Calu3 (cell line): ENCODE measurements around the gene EIF2B4. TPM values are rescaled to one million over a fixed set of nuclear protein-coding genes. Genes with fewer than 3 reads are reported as not detected.
A peak's percentile ranks its signal among the peaks of the same experiment; 100 is the strongest.

Experiments
- BruUV-seq: library from RNA; stranded (reverse); fragments of 400-500 nt; replicated peaks from 2 replicates; lab custom pipeline; 2021; lab: Mats Ljungman, UMichigan
- CTCF ChIA-PET: fragments of 300-600 bp; sonication (Branson Sonifier 250); formaldehyde crosslinking; loops from one replicate; lab custom pipeline; 2022; ENCODE audit warnings: antibody characterized with exemption; lab: Charles Lee
- DNase-seq: peaks from one replicate; pipeline ENCODE4 v3.0.0; 2022
- H3K27ac Mint-ChIP-seq: one replicate; pipeline ENCODE4 v1.8.0; 2022; ENCODE audit warnings: mixed read lengths; ENCODE audit not compliant: unreplicated experiment
- H3K27me3 Mint-ChIP-seq: one replicate; pipeline ENCODE4 v1.8.0; 2022; ENCODE audit warnings: mixed read lengths; ENCODE audit not compliant: unreplicated experiment
- H3K36me3 Mint-ChIP-seq: one replicate; pipeline ENCODE4 v1.8.0; 2022; ENCODE audit warnings: mild to moderate bottlenecking, moderate library complexity, mixed read lengths; ENCODE audit not compliant: insufficient read depth, unreplicated experiment
- H3K4me1 Mint-ChIP-seq: one replicate; pipeline ENCODE4 v1.8.0; 2022; ENCODE audit warnings: mild to moderate bottlenecking, low read depth, mixed read lengths; ENCODE audit not compliant: unreplicated experiment
- H3K4me3 Mint-ChIP-seq: one replicate; pipeline ENCODE4 v1.8.0; 2022; ENCODE audit warnings: mild to moderate bottlenecking, low read depth, moderate library complexity, mixed read lengths; ENCODE audit not compliant: unreplicated experiment
- H3K9me3 Mint-ChIP-seq: one replicate; pipeline ENCODE4 v1.8.0; 2022; ENCODE audit warnings: low read depth, mixed read lengths; ENCODE audit not compliant: unreplicated experiment
- intact Hi-C: fragments of 100-400 bp; cut with micrococcal nuclease; formaldehyde crosslinking; loops from one replicate; pipeline ENCODE4 v1.10.0; 2022; ENCODE audit not compliant: unreplicated experiment
- total RNA-seq: library from RNA; stranded (reverse); gene quantifications from 2 replicates; pipeline ENCODE4 v1.2.3, GENCODE V29; 2022
- TF ChIP-seq, protein P1 (sequence below): fragments of 200-600 bp; IDR thresholded peaks from one replicate; pipeline ENCODE4 v1.8.0; 2022; ENCODE audit warnings: antibody characterized with exemption; ENCODE audit not compliant: unreplicated experiment

EIF2B4 gene
- total RNA-seq, 1 experiment from 2014 or later: 43.7 TPM

DNA sequence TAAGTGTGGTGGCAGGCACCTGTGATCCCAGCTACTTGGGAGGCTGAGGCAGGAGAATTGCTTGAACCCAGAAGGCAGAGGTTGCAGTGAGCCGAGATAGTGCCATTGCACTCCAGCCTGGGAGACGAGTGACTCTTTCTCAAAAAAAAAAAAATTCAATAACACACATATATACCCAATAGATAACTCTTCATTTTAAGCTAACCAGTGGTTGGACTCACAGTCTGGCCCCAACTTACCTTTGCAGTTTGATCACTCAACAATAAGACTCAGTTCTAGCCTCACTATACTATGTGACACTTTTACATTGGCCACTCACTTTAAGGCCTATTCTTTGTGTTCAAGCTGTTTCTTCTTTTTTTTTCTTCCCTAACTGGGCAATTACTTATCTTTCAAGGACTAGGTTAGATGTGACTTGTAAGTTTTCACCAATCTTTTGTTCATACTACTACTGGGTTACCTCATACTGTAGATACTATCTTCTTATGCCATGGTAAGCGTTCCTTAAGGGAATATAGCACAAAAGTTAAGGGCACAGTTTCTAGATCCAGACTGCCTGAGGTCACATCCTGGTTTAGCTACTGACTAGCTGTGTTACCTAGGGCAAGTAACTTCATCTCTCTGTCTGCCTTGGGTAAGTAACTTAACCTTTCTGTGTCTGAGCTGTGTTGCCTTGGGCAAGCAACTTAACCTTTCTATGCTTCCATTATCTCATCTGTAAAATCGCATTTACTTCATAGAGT lies 7.3 kb downstream of the EIF2B4 start:
- no peaks in the 10 kb centered on the region for H3K27me3 Mint-ChIP-seq
- H3K4me1 Mint-ChIP-seq: peaks cover 11% of the 10 kb centered on the region
- H3K36me3 Mint-ChIP-seq: peaks cover 47% of the 10 kb centered on the region
- H3K27ac Mint-ChIP-seq: no peak overlapping the region
- intact Hi-C loops: no loop called here
- no peak for DNase-seq
- no TSS peak for BruUV-seq
- CTCF ChIA-PET: no interaction called here
- TF ChIP-seq, protein P1, sequence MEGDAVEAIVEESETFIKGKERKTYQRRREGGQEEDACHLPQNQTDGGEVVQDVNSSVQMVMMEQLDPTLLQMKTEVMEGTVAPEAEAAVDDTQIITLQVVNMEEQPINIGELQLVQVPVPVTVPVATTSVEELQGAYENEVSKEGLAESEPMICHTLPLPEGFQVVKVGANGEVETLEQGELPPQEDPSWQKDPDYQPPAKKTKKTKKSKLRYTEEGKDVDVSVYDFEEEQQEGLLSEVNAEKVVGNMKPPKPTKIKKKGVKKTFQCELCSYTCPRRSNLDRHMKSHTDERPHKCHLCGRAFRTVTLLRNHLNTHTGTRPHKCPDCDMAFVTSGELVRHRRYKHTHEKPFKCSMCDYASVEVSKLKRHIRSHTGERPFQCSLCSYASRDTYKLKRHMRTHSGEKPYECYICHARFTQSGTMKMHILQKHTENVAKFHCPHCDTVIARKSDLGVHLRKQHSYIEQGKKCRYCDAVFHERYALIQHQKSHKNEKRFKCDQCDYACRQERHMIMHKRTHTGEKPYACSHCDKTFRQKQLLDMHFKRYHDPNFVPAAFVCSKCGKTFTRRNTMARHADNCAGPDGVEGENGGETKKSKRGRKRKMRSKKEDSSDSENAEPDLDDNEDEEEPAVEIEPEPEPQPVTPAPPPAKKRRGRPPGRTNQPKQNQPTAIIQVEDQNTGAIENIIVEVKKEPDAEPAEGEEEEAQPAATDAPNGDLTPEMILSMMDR: no peak
- peaks cover 2% of the 10 kb centered on the region for H3K9me3 Mint-ChIP-seq
- no peak overlapping the region for H3K4me3 Mint-ChIP-seq

DNA sequence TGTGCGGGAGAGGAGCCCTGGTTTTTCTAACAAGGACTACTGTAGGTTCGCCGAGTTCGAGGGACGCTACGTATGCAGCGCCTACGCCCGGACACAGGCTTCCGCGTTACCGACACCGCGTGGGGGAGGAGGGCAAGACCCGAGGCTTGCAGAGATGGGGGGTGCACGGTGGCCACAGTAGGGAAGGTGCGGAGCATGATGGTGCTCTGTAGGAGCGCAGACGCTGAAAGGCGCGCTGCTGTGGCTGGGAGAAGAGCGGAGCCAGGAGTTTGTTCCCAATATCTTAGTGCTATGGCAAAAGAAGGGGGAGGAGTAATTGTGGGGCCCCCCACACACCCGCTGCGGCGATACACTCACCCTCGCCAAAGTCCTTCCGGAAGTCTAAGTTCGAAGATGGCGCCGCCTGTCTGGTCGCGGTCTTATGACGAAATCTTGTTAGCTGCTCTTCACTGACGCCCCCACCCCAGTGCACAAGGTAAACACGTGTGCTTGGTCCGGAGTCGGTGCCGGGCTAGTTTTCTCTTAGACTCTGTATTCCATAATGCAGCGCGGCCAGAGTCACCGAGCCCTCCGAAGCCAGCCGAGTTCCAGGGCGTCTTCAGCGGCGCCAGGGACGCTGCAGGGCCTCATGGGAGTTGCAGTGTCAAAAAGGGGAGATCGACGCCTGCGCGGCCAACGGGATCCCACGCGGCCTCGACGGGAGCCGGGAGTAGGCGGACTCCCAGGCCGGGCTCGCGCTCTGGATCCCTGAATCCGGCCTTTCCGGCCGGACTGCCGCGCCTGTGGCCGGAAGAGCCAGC lies 13.6 kb downstream of the EIF2B4 start, which contains the start of gene GTF3C2:
GTF3C2 (minus strand) TSS at position 383 of the 800 bp plus-strand sequence. CDS start 13,210 bp downstream, outside the sequence.
- DNase-seq: peak; percentile 94
- H3K9me3 Mint-ChIP-seq: peaks cover 2% of the 10 kb centered on the region
- peak within 1 kb of the TSS; percentile 96 for H3K27ac Mint-ChIP-seq
- peaks cover 32% of the 10 kb centered on the region for H3K4me1 Mint-ChIP-seq
- peaks cover 51% of the 10 kb centered on the region for H3K36me3 Mint-ChIP-seq
- CTCF ChIA-PET: interaction anchor here (1.0 kb wide), 1 partner anchor 36 kb away, joined by 3 read pairs; no protein-coding TSS in a partner anchor
- H3K4me3 Mint-ChIP-seq: peak within 1 kb of the TSS; percentile 92
- intact Hi-C loops: loop anchor here (5.0 kb wide), 1 partner anchor 34 kb away; the partner anchor contains the start of gene MPV17
- TF ChIP-seq, protein P1: no peak
- BruUV-seq: no TSS peak
- H3K27me3 Mint-ChIP-seq: no peaks in the 10 kb centered on the region

- CTCF ChIA-PET: no interaction called here
- intact Hi-C loops: loop anchor here (5.0 kb wide), 1 partner anchor 34 kb away; the partner anchor contains the start of gene MPV17
- TSS peak; percentile 61 for BruUV-seq
- Mint-ChIP-seq H3K4me3 (peak overlapping the region; percentile 92), H3K4me1 (peaks cover 33% of the 10 kb centered on the region), H3K27ac (peak overlapping the region; percentile 96), H3K27me3 (no peaks in the 10 kb centered on the region), H3K36me3 (peaks cover 49% of the 10 kb centered on the region), H3K9me3 (peaks cover 2% of the 10 kb centered on the region)
- TF ChIP-seq, protein P1: no peak
- peak; percentile 49 for DNase-seq
Observed at GRCh38 chr2:27356056-27356381, 14.1 kb downstream of the EIF2B4 start.

DNA sequence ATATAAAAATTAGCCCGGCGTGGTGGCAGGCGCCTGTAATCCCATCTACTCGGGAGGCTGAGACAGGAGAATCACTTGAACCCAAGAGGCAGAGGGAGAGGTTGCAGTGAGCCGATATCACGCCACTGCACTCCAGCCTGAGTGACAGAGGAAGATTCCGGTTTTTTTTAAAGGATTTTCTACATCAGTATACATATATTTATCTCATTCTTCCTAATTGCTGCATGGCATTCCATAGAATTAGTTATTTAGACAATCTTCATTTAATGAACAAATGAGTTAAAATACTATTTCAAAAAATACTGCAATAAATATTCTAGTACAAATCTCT lies 15.6 kb downstream of the EIF2B4 start:
- CTCF ChIA-PET: interaction anchor here (0.6 to 0.7 kb wide), 2 partner anchors 196 to 232 kb away, joined by 3 read pairs; no protein-coding TSS in a partner anchor
- H3K4me3 Mint-ChIP-seq: no peak overlapping the region
- peaks cover 33% of the 10 kb centered on the region for H3K4me1 Mint-ChIP-seq
- H3K36me3 Mint-ChIP-seq: peaks cover 43% of the 10 kb centered on the region
- intact Hi-C loops: no loop called here
- TF ChIP-seq, protein P1: no peak
- no peaks in the 10 kb centered on the region for H3K27me3 Mint-ChIP-seq
- peaks cover 2% of the 10 kb centered on the region for H3K9me3 Mint-ChIP-seq
- BruUV-seq: no TSS peak
- H3K27ac Mint-ChIP-seq: no peak overlapping the region
- DNase-seq: no peak
